T1000 (cell line): ENCODE measurements around the gene QRFP.

ENCODE experiments used
- DNase-seq: peaks from one replicate; lab custom pipeline; 2025; ENCODE audit warnings: mixed read lengths; lab: John Stamatoyannopoulos, UW

The QRFP gene

GRCh38 chr9:130933114-130934046 lies 36.8 kb upstream of the QRFP start:
- DNase-seq, result peak; percentile 83

GRCh38 chr9:130932255-130933079 lies 35.9 kb upstream of the QRFP start:
- DNase-seq, result peak; percentile 77

DNA sequence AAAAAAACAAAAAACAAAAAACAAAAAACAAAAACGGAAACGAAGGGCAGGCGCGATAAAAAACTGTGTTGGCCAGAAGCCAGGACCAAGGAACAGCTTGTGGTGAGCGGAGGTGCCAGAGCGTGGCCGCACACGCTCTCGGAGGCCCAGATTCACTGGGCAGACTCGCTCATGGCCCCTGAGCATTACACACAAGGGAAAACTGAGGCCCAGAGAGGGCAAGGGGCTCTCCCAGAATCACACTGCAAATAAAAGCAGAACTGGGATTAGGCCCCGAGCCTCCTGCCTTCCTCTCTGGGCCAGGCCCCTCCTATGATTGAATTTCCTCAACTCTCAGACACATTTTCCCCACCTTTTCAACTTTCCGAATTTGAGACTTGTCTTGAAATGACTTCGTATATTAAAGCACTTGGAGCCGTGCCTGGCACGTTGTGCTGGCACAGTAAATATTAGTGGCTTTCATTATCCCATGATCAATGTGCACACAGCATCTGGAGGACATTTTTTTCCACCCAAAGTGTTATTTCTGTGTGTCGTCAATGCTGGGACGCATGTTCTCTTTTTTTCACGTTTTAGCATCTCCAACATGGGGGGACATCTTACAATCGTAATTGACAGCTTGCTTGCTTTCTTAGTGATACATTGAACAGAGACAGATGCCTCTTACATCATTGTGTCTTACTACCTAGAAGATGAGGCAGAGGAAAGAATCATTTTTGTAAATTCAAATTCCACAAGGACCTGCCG lies 35.1 kb upstream of the QRFP start:
- no peak for DNase-seq

DNA sequence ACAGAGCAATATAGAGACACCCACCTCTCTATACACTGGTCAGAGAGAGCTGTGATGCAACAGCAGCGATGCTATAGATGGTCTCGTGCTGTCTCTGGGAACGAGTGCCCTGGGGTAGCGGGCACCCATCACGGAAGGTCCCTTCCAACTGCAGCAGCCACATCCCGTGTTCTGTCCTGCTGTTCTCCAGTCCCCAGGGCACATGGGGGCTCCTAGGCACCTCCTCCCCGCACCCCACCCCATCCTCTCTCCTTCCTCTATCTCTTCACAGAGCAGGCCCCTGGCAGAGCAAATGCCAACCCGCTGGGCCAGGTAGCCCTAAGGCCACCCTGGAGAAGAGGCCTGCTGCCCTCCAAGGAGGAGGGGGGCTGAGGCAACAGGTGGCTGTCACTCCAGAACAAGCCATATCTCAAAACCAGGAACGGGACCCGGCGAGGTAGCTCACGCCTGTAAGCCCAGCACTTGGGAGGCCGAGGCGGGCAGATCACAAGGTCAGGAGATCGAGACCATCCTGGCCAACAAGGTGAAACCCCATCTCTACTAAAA lies 34.3 kb upstream of the QRFP start:
- no peak for DNase-seq

DNA sequence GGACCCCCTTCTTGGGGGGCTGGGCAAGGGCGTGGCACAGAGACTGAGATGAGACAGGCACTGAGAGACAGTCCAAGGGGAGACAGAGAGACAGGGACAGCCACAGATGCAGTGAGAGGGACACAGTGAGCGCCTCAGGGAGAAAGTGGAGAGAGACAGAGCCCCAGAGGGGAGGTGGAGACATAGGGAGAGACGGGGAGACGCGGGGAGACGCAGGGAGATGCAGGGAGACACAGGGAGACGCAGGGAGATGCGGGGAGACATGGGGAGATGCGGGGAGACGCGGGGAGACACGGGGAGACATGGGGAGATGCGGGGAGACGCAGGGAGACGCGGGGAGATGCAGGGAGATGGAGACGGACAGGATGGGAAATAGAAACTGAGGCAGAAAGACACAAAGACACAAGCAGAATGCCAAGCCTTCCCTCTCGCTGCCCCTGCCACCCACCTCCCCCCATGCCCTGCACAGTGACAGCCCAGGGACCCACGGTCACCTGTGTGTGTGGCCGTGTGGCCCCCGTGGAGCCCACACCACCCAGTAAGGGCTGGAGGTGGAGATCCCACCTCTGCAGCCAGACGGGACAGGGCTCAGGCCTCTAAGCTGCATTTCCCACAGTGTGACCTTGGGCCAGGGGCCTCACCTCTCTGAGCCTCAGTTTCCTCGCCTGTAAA lies 33.7 kb upstream of the QRFP start:
- no peak for DNase-seq

- DNase-seq, result no peak
These were observed 33.0 kb upstream of the QRFP start for GRCh38 chr9:130929571-130930038.

- no peak for DNase-seq
These were observed 31.6 kb upstream of the QRFP start for GRCh38 chr9:130927995-130928900.

DNA sequence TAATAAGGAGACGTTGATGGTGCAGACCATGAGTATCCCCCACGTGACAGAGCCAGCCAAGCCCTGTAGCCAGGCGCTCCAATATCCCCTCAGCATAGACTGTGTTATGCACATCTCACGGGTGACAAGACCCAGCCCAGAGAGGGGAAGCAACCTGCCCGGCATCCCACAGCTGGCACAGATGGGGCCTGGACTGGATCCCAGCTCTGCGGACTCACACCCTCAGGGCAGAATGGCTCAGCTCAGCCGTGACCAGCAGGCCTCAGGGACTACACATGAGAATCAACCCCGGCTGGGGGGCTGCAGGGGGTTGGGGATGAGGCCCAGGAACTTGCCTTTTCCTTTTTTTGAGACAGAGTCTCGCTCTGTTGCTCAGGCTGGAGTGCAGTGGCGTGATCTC lies 30.7 kb upstream of the QRFP start:
- DNase-seq, result no peak

DNA sequence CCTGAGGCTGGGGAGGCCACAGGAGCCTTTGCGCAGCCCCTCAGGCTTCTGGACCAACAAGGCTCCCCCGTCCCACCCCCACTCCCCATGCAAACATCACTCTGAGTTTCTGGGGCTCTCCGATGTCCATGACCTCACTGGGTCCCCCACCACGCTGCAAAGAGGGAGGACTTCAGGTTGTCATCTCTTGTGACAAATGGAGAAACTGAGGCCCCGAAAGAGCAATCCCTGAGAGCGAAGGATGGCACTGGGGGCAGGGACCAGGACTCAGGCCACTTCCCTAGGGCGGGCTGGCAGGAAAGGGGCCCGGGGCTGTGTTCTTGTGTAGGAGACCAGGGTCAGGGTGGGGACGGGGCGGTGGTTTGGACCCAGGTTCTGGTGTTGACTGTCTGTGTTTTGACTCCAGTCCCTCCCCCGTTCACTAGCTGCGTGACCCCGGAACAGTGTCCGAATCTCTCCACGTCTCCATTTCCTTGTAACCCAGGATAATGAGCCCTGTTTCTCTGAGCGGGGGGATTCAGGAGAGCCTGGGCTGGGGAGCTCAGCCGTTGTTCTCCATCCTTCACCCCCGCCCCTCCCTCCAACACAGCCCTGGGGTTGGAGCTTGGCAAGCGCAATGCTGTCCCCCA lies 28.6 kb upstream of the QRFP start:
- DNase-seq, result no peak

DNA sequence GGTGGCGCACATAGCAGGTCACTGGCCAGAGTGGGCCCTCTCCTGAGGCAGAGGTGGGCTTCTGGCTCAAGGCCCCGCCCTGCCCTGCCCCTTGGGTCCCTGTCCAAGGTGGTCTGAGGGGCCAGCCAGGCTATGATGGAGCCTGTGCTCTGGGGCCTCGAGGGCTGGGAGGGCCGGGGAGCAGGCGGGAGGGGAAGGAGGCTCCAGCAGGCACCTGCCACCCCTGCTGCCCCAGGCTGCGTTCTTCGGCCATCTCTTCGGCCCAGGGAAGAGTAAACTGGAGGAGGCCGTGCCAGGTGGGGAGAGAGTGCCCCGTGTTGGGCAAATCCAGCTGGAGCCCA lies 27.8 kb upstream of the QRFP start:
- no peak for DNase-seq

GRCh38 chr9:130923611-130924447 lies 27.2 kb upstream of the QRFP start:
- DNase-seq, result no peak

GRCh38 chr9:130922893-130923610 lies 26.4 kb upstream of the QRFP start:
- DNase-seq, result no peak

GRCh38 chr9:130921989-130922892 lies 25.6 kb upstream of the QRFP start:
- no peak for DNase-seq

DNA sequence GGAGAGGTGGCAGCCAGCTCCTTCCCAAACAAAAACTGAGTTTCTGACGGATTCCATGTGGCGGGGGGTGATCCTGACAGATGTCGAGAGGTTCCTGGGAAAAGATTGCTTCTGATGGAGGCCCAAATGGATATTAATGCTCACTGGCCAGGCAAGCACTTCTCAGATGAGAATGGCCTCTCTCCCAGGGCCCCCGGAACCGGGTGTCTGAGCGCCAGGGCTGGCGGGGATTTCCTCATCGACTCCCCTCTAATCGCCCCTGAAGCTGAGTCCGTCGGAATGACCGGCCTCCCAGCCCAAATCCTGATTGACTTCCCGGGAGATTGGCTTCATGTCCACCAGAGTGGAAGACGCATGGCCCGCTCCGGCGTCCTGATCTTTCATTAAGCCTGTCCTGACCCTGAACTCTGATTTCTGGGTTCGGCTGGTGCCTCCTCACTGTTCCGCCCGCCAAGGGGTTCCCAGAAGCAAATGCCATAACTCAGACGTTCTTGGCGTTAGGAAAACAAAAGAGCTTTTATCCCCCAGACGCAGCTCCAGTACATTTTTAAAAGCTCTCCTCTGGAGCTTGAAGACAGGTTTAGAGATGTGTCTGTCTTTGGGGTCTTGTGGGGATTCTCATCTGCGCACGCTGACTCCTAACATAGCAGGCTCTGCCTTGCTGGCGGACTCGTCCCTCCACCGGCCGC lies 24.8 kb upstream of the QRFP start:
- DNase-seq, result no peak

GRCh38 chr9:130920762-130921299 lies 24.2 kb upstream of the QRFP start:
- DNase-seq, result no peak

DNA sequence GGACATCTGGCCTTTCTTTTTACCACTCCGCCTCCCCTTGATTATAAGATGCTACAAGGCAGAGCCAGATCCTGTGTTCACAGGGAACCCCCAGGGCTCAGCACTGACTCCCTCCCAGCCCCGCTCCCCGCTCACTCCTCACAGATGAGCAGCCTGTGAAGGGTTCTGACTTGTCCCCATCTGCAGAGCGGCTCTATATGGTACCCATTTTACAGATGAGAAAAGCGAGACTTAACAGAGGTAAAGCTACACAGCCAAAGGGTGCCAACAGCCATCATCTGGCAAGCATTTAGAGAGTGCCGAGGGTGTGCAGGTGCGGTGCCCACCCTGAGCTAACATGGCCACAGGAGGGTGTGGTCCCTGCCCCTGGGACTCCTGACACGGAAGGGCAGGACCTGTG lies 23.6 kb upstream of the QRFP start:
- DNase-seq, result no peak
